Activated CD4-positive, alpha-beta T cell treated with anti-CD3 and anti-CD28 coated beads, Interleukin-2, amount 10 ng/mL, durations not matched to agents 24 days and 14 days (primary cell): ENCODE data around the gene HPD. TPM values are rescaled to one million over a fixed set of nuclear protein-coding genes. Genes with fewer than 3 reads are reported as not detected.
"Not testable (repeated sequence)": the region's sequence is repeated elsewhere in the genome, so short reads cannot be mapped to it uniquely, and the experiment has no call there.

Experiments
- DNase-seq: peaks from one replicate; pipeline ENCODE4 v3.0.0; 2022
- H3K27ac Mint-ChIP-seq: one replicate; pipeline ENCODE4 v1.8.0; 2022; ENCODE audit warnings: mild to moderate bottlenecking, mixed read lengths
- H3K27me3 Mint-ChIP-seq: one replicate; pipeline ENCODE4 v1.8.0; 2022; ENCODE audit warnings: mixed read lengths
- H3K36me3 Mint-ChIP-seq: one replicate; pipeline ENCODE4 v1.8.0; 2022; ENCODE audit warnings: low read depth, mild to moderate bottlenecking, mixed read lengths
- H3K4me1 Mint-ChIP-seq: one replicate; pipeline ENCODE4 v1.8.0; 2021; ENCODE audit warnings: mixed read lengths
- H3K4me3 Mint-ChIP-seq: one replicate; pipeline ENCODE4 v1.8.0; 2022; ENCODE audit warnings: mild to moderate bottlenecking, moderate library complexity, mixed read lengths
- H3K9me3 Mint-ChIP-seq: one replicate; pipeline ENCODE4 v1.8.0; 2021; ENCODE audit warnings: mixed read lengths
- intact Hi-C: fragments of 100-400 bp; cut with micrococcal nuclease; formaldehyde crosslinking; loops from one replicate; pipeline ENCODE4 v1.15.1; 2023
- total RNA-seq: library from RNA; stranded (reverse); gene quantifications from 2 replicates; pipeline ENCODE4 v1.2.3, GENCODE V29; 2022

The HPD gene
- total RNA-seq, 1 donor from 2014 or later, result not detected

GRCh38 chr12:121883315-121883660 is 24.6 kb upstream of the HPD start:
- Mint-ChIP-seq H3K4me1 (peaks cover 7% of the 10 kb centered on the region), H3K27me3 (peaks cover 2% of the 10 kb centered on the region), H3K36me3 (no peaks in the 10 kb centered on the region), H3K9me3 (no peaks in the 10 kb centered on the region), H3K4me3 (no peak overlapping the region), H3K27ac (no peak overlapping the region)
- intact Hi-C loops, result no loop called here
- no peak for DNase-seq

DNA sequence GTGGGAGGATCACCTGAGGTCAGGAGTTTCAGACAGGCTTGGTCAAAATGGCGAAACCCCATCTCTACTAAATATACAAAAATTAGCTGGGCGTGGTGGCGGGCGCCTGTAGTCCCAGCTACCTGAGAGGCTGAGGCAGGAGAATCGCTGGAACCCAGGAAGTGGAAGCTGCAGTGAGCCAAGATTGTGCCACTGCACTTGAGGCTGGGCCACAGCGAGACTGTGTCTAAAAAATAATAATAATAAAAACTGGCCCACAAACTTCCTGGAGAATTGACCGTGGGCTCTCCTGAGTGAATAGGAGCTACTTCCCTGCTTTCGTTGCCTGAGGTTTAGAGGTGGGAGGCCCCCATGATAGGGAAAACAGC is 17.4 kb upstream of the HPD start:
- H3K27ac Mint-ChIP-seq, result not testable (repeated sequence)

GRCh38 chr12:121875582-121875981 is 16.9 kb upstream of the HPD start:
- no peak for DNase-seq
- Mint-ChIP-seq H3K9me3 (no peaks in the 10 kb centered on the region), H3K36me3 (no peaks in the 10 kb centered on the region), H3K4me3 (no peak overlapping the region), H3K27me3 (no peaks in the 10 kb centered on the region), H3K4me1 (peaks cover 4% of the 10 kb centered on the region), H3K27ac (no peak overlapping the region)
- intact Hi-C loops, result no loop called here

More for the DNA sequence above, 17.4 kb upstream of the HPD start:
- H3K36me3 Mint-ChIP-seq, DNase-seq, intact Hi-C loops, H3K9me3 Mint-ChIP-seq, H3K27me3 Mint-ChIP-seq, H3K4me3 Mint-ChIP-seq, H3K4me1 Mint-ChIP-seq: not testable (repeated sequence)

DNA sequence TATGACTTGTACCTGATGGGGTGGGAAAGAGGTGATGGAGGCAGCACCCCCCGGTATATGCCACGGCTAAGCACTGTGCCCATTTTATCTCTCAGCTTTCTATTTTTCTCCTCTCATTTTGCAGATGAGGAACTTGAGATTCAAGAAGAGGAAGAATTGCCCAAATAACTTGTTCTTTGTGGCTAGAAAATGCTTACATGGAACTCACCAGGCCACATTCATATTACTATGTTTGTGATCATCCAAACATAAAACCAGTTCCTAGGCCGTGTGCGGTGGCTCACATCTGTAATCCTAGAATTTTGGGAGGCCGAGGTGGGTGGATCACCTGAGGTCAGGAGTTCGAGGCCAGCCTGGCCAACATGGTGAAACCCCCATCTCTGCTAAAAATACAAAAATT is 15.4 kb upstream of the HPD start:
- Mint-ChIP-seq H3K4me3 (no peak overlapping the region), H3K9me3 (no peaks in the 10 kb centered on the region), H3K36me3 (no peaks in the 10 kb centered on the region), H3K27me3 (no peaks in the 10 kb centered on the region), H3K4me1 (peaks cover 4% of the 10 kb centered on the region), H3K27ac (no peak overlapping the region)
- intact Hi-C loops, result no loop called here
- no peak for DNase-seq

- Mint-ChIP-seq H3K27ac (no peak overlapping the region), H3K4me1 (peaks cover 4% of the 10 kb centered on the region), H3K27me3 (no peaks in the 10 kb centered on the region), H3K36me3 (no peaks in the 10 kb centered on the region), H3K4me3 (no peak overlapping the region), H3K9me3 (no peaks in the 10 kb centered on the region)
- DNase-seq, result no peak
- intact Hi-C loops, result no loop called here
These were observed 14.5 kb upstream of the HPD start for GRCh38 chr12:121873216-121873569.

DNA sequence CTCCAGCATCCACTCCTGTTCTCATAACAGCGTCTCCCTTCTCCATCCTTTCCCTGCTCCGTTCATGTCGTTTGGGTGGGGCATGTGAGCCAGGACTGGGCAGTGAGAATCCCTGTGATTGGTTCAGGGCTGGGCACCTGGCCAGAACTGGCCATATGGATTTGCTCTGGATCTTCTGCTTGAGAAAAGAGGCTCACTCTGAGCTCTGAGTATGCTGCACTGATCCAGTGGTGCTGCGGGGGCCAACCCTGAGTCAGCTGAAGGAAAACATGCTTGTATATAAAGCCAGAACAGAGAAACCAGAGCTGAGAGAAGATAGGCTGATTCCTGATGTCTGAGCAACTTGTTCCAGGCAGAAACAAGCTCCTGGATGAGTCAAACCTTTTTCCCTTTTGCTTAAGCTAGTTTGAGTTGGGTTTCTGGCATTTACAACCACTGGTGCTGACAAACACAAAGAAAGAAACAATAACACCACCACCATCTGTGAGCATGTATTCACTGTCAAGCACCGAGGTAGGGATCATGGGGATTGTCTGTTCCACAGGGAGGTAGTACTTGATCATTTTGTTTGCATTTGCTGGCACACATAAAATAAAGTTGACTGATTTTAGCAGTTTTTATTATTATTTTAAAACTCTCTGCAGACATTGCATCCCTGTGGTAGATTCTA is 14.0 kb upstream of the HPD start:
- intact Hi-C loops, result no loop called here
- H3K27me3 Mint-ChIP-seq, result no peaks in the 10 kb centered on the region
- H3K36me3 Mint-ChIP-seq, result no peaks in the 10 kb centered on the region
- peaks cover 4% of the 10 kb centered on the region for H3K4me1 Mint-ChIP-seq
- H3K27ac Mint-ChIP-seq, result peak overlapping the region; percentile 70
- H3K4me3 Mint-ChIP-seq, result no peak overlapping the region
- no peak for DNase-seq
- H3K9me3 Mint-ChIP-seq, result no peaks in the 10 kb centered on the region

- no peaks in the 10 kb centered on the region for H3K27me3 Mint-ChIP-seq
- no peak overlapping the region for H3K27ac Mint-ChIP-seq
- peaks cover 4% of the 10 kb centered on the region for H3K4me1 Mint-ChIP-seq
- H3K9me3 Mint-ChIP-seq, result no peaks in the 10 kb centered on the region
- H3K4me3 Mint-ChIP-seq, result no peak overlapping the region
- no peak for DNase-seq
- no peaks in the 10 kb centered on the region for H3K36me3 Mint-ChIP-seq
- intact Hi-C loops, result no loop called here
These were observed 12.8 kb upstream of the HPD start for GRCh38 chr12:121871467-121871866.

- DNase-seq, H3K4me3 Mint-ChIP-seq, H3K27ac Mint-ChIP-seq, H3K4me1 Mint-ChIP-seq, H3K9me3 Mint-ChIP-seq, intact Hi-C loops, H3K27me3 Mint-ChIP-seq, H3K36me3 Mint-ChIP-seq: not testable (repeated sequence)
These were observed 10.6 kb upstream of the HPD start for GRCh38 chr12:121869229-121869628.

GRCh38 chr12:121866331-121866730 is 7.7 kb upstream of the HPD start:
- Mint-ChIP-seq H3K27ac (no peak overlapping the region), H3K9me3 (no peaks in the 10 kb centered on the region)

GRCh38 chr12:121861636-121862254 is 3.1 kb upstream of the HPD start:
- Mint-ChIP-seq H3K4me3 (no peak overlapping the region), H3K4me1 (no peaks in the 10 kb centered on the region), H3K9me3 (no peaks in the 10 kb centered on the region), H3K27ac (no peak overlapping the region), H3K27me3 (no peaks in the 10 kb centered on the region), H3K36me3 (no peaks in the 10 kb centered on the region)
- intact Hi-C loops, result no loop called here
- no peak for DNase-seq

More at GRCh38 chr12:121866331-121866730, 7.7 kb upstream of the HPD start:
- Mint-ChIP-seq H3K36me3 (no peaks in the 10 kb centered on the region), H3K27me3 (no peaks in the 10 kb centered on the region), H3K4me1 (no peaks in the 10 kb centered on the region), H3K4me3 (no peak overlapping the region)
- DNase-seq, result no peak
- intact Hi-C loops, result no loop called here

- H3K9me3 Mint-ChIP-seq, H3K36me3 Mint-ChIP-seq, H3K4me3 Mint-ChIP-seq, H3K27ac Mint-ChIP-seq, H3K4me1 Mint-ChIP-seq, H3K27me3 Mint-ChIP-seq, DNase-seq, intact Hi-C loops: not testable (repeated sequence)
These were observed 2.0 kb upstream of the HPD start for GRCh38 chr12:121860699-121861098.

DNA sequence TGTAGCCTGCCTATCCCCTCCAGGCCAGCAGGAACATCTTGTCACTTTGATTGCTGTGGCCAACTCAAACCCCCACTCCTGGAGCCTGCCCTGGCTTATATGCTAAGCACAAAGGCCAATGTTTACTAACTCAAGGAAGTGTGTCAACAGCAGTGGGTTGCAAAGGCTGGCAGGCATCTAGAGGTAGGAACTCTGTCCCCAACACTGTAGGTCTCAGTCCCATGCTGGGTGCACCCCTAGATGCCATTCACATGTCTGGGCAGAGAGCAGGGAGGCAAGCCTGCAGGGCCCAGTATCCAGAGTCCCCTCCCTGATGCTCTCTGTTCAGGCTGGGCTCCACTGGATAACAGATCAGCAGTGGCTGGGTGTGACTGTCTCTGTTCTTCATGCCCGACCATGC is 1.6 kb upstream of the HPD start:
- Mint-ChIP-seq H3K27me3 (no peaks in the 10 kb centered on the region), H3K9me3 (no peaks in the 10 kb centered on the region), H3K36me3 (no peaks in the 10 kb centered on the region), H3K27ac (no peak overlapping the region), H3K4me3 (no peak overlapping the region), H3K4me1 (no peaks in the 10 kb centered on the region)
- no peak for DNase-seq
- intact Hi-C loops, result no loop called here

DNA sequence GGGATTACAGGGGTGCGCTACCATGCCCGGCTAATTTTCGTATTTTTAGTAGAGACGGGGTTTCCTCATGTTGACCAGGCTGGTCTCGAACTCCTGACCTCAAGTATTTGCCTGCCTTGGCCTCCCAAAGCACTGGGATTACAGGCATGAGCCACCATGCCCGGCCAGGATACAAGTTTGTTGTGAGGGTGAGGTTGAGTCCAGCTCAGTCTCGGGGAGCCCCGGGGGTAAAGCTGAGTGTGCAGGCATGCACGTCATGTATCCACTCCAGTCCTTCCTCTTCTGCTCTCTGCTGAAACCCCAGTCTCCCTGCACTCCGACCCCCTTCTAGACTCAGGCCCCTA is 369 bp downstream of the HPD start:
- intact Hi-C loops, result no loop called here
- H3K27me3 Mint-ChIP-seq, result no peaks in the 10 kb centered on the region
- no peaks in the 10 kb centered on the region for H3K4me1 Mint-ChIP-seq
- no peak for DNase-seq
- no peak overlapping the region for H3K4me3 Mint-ChIP-seq
- no peaks in the 10 kb centered on the region for H3K9me3 Mint-ChIP-seq
- H3K36me3 Mint-ChIP-seq, result no peaks in the 10 kb centered on the region
- H3K27ac Mint-ChIP-seq, result no peak overlapping the region

- Mint-ChIP-seq H3K9me3 (no peaks in the 10 kb centered on the region), H3K36me3 (no peaks in the 10 kb centered on the region), H3K4me1 (no peaks in the 10 kb centered on the region), H3K27ac (no peak overlapping the region), H3K27me3 (no peaks in the 10 kb centered on the region), H3K4me3 (no peak overlapping the region)
- no peak for DNase-seq
- intact Hi-C loops, result no loop called here
These were observed 1.1 kb downstream of the HPD start for GRCh38 chr12:121857322-121858246.
